ENCODE measurements around the gene PRKCA.

The PRKCA gene

DNA sequence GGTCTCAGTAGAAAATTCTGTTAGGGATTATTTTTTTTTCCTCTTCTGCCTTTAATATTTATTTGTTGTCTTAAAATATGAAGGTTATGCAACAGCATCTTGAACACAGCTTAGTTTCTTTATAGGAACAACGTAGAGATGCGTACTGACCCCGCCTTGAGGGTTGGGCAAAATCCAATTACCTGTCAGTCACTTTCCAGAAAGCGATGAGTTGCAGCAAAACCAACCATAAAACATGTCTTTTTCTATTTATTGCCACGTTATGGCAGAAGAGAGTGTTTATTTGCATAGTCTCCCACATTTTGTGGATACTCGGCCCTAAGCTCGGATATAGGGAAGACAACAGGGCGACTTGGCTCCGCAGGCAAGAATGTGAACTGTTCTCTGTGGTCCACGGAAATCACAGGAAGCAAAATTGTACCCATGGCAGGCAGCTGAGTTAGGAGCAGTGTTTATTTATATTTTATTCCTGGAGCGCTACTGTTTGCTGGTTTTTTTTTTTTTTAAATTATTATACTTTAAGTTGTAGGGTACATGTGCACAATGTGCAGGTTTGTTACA lies 488.2 kb downstream of the PRKCA start:
- no peak for DNase-seq

DNA sequence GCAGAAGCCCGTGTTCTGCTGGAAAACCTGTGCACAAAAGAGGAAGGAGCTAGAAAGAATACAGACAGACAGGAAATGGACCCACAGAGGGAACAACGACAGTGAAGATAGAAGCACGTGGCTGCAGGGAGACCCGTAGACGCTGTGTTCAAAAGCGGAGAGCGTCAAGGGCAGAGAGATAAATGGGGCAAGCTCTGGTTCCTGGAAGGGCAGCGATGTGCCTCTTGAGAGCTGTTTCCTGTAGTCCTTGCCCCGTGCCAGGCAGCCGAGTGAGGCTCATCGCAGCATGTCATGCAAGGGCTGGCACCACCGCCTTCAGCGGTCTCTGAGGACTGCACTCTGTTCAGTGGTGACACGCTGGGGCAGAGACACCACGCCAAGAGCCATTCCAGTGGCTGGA lies 488.9 kb downstream of the PRKCA start:
- no peak for DNase-seq

DNA sequence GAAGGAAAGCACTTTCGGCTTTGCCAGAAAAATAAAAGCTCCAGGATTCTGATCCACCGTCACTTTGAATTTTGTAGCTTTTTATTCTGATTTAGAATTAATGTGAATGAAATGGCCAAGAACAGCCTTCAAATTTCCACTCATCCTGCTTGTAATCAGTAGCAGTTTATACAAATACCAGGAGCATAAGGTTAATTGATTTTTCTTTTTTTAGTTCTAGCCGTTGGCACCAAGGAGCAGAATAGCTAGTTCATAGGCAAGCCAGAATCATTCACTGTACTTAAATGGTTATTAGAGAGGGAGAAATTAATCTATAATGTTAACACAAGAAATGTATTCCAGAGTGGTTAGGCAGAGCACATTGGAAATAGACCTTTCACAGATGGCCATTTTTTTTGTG lies 491.4 kb downstream of the PRKCA start:
- DNase-seq = no peak

DNA sequence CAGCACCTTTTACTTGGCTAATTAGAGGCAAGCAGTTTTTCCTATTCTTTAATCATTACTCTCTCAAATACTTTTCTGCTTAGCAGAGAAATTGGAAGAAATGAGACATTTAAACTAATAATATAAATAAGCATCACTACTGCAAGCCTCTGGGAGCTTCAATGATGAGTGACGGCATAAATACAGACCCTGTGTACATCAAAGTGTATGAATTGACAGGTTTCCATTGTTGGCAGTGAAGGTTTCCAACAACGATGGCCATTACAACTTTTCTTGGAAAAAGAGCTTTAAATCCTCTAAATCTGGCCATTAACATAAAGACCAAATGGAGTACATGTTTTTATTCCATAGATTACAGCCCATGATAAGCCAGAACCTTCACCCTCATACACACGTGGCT lies 493.1 kb downstream of the PRKCA start:
- DNase-seq = no peak

DNA sequence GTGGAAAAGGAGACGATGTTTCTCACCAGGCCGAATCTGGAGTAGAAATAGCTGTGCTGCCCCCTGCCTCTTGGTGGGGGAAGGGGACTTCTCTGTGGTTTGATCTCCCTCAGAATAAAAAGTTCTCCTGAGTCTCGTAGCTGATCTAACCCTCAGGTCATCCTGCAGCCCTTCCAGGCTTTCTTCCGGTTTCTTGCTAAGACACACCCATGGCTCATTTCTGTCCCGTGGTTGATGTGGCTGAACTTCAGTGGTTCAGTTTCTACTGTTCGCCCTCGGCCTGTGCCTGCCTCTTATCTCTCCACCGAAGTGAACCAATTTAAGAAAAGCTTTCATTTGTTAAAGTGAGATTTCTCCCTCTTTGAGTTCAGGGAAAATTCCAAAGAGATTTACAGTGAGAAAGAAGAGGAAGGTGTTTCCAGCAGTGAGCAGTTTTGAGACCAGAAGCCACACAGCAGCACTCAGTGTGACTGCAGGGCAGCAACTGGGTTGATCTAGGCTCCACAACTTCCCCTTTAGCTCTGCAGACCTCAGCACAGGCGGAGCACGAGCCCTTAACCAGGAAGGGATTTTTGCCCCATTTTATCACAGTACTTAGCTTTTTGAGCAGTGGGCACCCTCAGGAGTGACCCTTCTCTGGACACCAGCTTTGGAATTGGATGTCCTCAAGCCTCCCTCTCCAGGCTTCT lies 497.6 kb downstream of the PRKCA start:
- DNase-seq = no peak

DNA sequence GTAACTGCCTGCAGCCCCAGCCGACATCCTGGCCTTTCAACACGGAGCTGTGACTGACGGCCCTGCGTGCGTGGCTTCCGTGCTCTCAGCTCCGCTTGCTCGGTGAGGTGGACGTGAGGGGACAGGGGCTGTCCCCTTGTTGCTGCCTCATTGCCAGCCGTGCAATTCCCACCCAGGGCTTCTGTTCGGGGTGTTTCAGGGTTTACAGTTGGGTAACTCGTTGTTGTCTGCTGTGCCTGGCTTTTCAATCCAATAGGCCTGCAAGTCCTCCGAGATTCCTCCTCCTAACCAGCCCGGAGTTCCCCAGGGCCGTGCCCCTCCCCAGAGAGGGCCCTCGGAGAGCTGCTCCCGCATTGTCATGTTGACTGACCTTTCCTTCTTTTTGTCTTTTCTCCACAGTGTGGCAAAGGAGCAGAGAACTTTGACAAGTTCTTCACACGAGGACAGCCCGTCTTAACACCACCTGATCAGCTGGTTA lies 501.1 kb downstream of the PRKCA start:
- no peak for DNase-seq

DNA sequence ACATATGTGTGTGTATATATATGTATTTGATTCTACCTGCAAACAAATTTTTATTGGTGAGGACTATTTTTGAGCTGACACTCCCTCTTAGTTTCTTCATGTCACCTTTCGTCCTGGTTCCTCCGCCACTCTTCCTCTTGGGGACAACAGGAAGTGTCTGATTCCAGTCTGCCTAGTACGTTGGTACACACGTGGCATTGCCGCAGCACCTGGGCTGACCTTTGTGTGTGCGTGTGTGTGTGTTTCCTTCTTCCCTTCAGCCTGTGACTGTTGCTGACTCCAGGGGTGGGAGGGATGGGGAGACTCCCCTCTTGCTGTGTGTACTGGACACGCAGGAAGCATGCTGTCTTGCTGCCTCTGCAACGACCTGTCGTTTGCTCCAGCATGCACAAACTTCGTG lies 503.2 kb downstream of the PRKCA start:
- DNase-seq = no peak

DNA sequence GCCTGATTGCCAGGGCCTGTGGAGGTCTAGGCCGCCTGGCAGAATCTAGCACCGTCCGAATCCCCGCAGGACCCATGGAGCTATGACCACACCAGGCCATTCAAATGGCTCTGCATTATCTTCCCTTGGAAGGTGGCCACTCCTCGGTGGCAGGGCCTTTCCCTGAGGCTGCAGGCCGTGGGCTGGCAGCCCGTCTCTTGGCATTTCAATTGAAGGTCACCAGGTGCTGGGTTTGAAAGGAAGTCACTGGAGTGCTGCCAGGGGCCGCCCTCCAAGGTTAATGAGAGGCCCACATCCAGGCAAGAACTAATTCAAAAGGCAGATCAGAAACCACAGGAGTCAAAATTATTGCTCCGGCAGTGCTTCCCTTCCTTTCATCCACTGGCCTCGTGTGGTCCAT lies 504.8 kb downstream of the PRKCA start:
- DNase-seq = no peak

DNA sequence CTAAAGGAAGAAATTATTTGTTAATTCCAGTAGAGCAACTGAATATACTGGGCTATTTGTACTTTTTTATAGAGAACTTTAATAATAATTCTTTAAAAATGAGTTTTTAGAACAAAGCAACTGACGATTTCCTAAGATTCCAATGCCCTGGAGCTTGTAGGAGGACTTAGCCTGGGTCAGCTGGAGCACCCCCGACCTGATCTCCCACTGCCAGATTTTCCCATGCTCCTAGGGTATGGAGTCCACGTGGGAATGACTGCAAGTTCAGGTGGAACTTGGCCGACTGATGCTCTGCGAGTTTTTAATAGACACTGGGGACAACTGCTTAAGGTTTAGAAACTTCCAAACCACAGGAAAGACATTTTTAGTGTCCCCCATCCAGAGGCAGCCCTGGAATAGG lies 507.0 kb downstream of the PRKCA start:
- no peak for DNase-seq

DNA sequence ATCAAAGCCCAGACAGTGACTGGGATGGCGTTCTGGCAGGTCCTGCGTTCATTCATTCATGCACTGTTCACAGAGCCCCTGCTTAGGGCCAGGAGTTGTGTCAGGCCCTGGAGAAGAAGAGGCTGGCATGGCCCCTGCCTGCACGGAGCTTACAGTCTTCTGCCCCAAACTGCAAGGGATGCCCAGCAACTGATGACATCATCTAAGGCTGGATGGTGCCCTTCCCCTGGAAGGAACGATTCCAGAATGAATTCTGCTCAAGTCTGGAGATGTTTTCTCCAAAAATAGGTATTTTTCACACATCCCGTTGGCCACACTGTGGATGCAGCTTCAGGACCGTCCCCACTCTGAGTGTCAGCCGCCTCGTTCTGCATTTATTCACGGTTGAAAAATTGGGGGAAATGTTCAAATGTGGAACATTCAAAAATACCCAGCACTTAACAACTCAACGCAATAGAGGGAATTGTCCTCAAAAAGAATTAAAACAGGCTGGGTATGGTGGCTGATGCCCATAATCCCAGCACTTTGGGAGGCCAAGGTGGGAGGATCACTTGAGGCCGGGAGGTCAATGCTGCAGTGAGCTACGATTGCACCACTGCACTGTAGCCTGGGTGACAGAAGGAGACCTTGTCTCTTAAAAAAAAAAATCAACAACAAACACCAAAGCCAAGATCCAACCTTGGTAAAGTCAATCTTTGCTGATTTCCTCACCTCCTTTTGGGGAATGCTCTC lies 508.7 kb downstream of the PRKCA start:
- DNase-seq = no peak

DNA sequence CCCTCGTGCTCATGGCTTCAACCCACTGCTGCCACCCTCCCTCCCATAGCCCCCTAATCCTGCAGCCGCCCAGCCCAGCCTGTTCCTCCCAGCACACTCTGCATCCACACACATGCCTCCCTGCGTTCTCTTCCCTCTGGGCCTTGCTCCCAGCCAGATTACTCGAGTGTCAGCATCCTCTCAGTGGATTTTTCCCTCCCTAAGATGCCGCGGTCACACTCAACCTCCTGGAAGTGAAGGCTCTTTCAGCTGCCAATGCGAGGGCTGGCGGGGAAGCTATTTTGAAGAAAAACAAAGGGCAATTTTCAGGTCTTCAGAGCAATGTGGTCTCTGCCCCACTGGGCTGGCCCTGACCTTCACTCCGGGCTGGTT lies 509.3 kb downstream of the PRKCA start:
- no peak for DNase-seq

DNA sequence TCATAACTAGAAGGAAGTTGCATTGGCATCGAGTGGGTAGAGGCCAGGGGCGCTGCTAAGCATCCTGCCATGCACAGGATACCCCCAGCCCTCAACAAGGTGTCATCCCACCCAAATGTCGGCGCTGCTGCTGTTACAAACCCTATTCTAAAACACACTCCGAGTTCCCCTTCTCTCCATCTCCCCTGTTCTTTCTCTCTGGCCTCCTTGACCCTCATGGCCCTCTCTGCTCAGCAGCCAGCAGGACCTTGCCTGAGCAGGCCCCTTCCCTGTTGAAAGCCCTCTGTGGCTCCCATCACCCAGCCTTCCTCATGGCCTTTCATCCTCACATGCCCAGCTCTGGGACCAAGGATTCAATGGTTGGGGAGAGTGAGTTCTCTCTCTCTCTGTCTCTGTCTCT lies 510.2 kb downstream of the PRKCA start:
- no peak for DNase-seq

DNA sequence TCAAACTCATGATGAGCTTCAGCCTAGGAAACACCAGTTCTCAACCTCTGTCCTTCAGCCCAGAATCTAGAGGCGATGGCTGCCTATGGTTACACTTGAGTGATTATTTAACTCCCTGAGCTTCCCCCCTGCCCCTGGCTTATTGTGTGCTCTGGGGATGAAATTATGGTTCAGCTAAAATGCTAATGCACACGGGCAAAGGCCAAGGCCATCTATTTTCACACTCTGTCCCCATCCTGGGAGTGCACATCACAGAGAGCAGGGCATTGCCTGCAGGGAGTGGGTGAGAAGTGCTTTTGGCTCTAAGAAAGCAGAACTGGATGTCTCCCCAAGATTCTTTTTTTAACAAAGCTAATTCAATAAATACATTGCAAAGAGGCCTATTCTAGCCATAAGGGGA lies 510.9 kb downstream of the PRKCA start:
- DNase-seq = no peak

DNA sequence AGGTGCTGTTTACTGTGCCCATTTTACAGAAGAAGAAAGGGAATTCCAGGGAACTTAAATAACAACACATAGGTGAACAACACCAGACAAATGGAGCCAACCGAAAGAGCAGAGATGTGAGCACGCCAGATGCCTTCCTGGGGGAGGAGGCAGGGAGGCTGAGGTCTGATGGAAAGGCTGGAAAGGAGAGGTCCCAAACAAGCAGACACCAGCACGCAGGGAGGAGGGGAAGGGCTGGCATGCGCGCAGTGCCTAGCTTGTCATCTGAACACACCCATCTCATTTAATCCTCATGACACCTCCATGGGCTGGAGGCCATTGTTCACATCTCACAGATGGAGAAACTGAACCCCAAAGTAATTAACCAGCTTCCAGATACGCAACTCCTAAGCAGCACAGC lies 511.6 kb downstream of the PRKCA start:
- no peak for DNase-seq

DNA sequence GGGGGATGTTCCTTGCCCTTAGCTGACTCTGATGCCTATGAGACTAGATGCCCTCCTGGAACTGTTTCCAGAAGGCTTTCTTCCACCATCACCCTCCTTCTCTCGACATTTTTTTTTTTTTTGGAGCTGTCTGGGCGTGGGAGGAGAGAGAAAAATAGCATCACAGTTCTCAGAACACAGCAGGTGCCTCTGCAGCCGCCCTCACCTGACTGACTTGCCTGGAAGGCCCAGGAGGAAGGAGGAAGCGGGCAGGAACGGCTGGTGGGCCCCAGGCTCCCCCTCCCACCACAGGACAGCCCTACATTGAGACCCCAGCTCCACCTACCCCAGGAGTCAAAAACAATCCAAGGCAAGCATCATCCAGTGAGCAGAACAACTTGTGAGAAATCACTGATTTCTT lies 512.2 kb downstream of the PRKCA start:
- no peak for DNase-seq

DNA sequence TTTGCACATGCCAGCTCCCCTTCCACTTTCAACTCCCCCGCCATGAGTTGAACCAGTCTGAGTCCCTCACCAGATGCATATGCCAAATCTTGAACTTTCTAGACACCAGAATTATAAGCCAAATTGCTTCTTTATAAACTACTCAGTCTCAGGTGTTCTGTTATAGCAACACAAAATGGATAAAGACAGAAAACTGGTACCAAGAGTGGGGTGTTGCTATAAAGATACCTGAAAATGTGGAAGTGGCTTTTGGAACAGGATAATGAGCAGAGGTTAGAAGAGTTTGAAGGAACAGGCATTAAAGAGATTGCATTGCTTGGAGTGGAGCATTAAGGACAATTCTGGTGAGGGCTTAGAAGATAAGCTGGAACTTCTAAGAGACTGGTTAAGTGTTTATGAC lies 515.3 kb downstream of the PRKCA start:
- no peak for DNase-seq

DNA sequence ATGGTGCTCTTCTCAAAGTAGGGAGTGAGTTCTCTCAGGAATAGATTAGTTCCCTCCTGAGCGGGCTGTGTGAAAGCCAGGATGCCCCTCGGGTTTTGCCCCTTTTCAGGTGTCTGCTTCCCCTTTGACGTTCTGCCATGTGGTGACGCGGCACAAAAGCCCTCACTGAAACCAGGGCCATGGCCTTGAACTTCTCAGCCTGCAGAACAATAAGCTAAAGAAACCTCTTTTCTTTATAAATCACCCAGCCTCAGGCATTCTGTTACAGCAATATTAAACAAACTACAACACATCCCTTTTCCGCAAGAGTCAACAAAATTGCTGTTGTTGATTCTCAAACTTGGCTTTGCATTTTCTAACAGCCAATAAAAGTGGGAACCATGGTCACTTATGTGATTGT lies 517.1 kb downstream of the PRKCA start:
- DNase-seq = no peak

DNA sequence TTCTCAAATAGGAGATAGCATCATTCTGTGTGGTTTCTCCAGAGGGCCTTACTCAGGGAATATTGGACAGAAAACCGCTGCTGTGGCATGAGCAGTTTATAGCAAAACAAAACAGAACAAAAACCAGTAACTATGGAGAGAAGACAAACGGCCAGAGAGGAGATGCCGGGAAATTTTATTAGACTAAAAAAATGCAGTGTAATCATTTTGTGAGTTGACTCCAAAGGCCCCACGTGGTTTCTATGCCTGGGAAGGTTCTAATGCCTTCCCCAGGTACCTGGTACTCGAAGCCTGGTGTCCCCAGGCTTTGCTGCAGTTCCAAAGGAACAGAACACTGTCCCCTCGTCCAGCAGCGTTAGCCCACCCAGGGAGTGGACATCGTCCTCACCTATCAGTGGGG lies 519.6 kb downstream of the PRKCA start:
- DNase-seq = no peak

DNA sequence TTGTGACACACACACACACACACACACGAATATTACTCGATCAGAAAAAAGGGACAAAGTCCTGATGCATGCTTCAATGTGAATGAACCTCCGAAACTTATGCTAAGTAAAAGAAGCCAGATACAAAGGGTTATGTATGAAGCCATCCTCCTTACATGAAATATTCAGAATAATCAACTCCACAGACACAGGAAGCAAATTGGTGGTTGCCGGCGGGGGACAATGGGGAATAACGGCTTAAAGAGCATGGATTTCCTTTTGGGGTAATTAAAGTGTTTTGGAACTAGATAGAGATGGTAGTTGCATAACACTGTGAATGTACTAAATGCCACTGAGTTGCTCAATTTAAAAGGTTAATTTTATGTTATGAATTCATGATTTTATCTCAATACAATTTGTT lies 524.4 kb downstream of the PRKCA start:
- DNase-seq = no peak

DNA sequence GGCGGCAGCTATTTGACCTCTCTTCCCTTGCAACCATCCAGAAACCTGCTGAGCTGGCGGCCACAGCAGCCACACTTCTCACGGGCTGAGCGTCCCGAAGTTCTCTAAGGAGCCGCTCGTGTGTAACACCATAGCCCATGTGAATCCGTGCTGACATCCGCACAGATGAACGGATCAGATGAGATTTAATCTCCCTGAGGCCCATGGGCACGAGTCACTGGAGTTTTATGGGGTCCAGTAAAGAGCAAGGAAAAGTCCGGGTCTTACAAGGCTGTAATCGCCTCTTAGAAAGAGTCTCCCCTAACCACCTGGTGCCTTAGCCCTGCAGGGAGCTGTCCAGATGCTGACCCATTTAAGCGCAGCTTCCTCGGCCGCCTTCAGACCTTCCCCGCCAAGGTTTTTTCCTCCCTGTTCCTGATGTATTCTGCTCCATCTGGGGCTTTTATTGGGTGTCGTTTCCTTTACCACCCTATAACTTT lies 527.0 kb downstream of the PRKCA start:
- no peak for DNase-seq

DNA sequence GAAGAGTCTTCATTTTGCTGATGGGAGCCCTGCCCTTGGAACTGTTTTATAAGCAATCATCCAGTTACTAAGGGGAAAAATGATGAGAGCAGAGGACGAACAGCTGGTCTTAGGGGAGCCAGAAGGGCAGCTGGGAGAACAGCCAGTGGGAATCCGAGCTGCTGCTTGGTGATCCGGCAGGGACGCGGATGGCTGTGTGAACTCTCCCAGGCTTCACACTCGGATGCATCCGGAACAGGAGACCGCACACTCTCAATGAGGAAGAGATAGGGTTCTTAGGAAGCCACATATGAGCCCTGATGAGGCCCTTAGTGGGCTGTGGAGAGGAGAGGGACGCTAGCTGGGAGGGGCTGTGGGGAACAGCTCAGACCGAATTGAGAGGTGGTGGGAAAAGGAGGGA lies 527.5 kb downstream of the PRKCA start:
- no peak for DNase-seq

DNA sequence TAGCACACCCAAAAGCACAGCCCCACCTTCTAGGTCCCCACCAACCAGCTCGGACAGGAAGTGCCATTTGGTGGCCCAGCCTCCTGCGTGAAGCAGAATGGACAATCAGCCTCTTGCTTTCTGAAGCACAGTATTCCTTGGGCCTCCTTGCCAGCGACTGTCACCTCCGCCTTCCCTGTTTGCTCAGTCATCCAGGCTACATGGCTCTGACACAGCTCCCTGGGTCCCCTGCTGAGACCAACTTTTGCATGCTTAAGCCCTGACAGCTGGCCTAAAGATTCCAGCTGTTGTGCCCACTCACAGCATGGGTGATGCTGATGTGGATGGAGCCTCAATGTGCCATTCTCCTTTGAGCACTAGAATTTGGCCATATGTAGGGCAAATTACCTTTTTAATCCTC lies 528.0 kb downstream of the PRKCA start:
- no peak for DNase-seq

DNA sequence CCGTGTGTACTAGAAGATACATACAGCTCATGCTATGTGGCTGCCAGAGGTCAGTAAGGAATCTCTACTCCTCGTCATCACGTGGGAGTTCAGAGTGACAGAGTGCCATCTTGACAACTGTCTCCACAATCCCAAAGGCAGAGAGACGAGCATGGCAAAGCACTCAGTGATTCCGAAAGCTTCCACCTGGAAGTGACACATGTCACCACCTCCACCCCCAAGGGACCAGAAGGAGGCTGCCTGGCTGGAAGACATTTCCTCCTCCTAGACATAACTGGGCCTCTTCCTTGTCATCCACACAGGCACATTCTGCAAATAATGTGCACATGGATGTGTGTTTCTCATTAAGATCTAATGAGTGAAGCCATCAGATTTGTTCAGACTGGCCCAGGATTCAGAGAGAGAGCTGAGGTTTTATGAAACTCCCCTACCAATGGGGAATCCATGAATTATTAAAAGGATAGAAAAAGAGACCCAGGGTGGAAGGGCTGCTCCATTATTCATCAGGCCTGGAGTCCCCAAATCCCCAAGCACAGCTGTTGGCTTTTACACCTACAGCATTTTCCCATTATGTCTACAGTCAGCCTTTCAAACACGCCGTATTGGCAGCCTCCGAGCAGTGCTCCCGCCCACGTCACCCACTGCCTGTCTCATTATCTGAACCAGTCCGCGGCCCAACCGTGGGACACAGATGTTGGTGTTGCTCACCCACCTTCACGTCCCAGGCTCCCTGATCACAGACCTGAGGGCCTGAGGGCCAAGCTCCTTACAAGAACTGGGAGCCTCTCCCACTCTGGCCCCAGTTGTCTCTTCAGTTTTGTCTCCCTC lies 529.2 kb downstream of the PRKCA start:
- no peak for DNase-seq

DNA sequence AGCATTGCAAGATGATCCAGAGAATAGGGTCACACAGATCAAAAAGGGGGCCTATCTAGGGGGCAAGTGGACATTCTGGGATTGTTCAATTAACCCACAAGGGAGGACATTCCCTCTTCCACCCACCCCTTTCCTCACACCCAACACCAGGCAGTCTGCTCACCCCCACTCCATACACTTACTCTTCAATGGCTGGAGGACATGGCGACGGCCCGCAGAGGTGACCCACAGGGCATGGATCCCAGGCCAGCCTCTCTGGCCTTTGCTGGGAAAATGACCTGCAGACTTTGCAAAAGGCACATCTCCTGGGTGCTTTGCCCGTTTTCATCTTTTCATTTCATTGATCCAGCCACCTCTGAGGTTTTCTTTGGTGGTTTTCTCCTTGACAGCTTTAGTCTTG lies 530.8 kb downstream of the PRKCA start:
- no peak for DNase-seq

Data from activated naive CD4-positive, alpha-beta T cell treated with anti-CD3 and anti-CD28 coated beads, Interleukin-2, amount 50 U/mL, for 16 hours (primary cell).